Neural cell (in vitro differentiated cells): Measurements from ENCODE around the gene CCL26. TPM values are rescaled to one million over a fixed set of nuclear protein-coding genes. Genes with fewer than 3 reads are reported as not detected.
"Not testable (repeated sequence)": the region's sequence is repeated elsewhere in the genome, so short reads cannot be mapped to it uniquely, and the experiment has no call there.

Experiments used
- H2AFZ ChIP-seq: fragments of 200-600, 300-800 bp; sonication (generic), shearing (Covaris generic); 2 replicates; pipeline ENCODE4 v1.6.0; 2014; ENCODE audit warnings: low read depth, mild to moderate bottlenecking, antibody characterized with exemption, low read length, moderate library complexity
- H3F3A ChIP-seq: fragments of 200-600 bp; shearing (Covaris generic); 2 replicates; pipeline ENCODE4 v1.6.1; 2016; ENCODE audit warnings: mild to moderate bottlenecking, moderate library complexity, mixed read lengths, antibody characterized with exemption, low read length; ENCODE audit not compliant: insufficient read depth, poor library complexity, severe bottlenecking
- H3K27ac ChIP-seq: fragments of 200-600, 300-800 bp; sonication (generic), shearing (Covaris generic); 2 replicates; pipeline ENCODE4 v1.5.1; 2014; ENCODE audit warnings: mild to moderate bottlenecking, low read length, moderate library complexity
- H3K27me3 ChIP-seq: fragments of 300-800, 200-600 bp; sonication (generic), shearing (Covaris generic); 2 replicates; pipeline ENCODE4 v1.6.0; 2014; ENCODE audit warnings: mild to moderate bottlenecking, low read depth, low read length, moderate library complexity; ENCODE audit not compliant: insufficient read depth
- H3K36me3 ChIP-seq: fragments of 300-800, 200-600 bp; sonication (generic), shearing (Covaris generic); 2 replicates; pipeline ENCODE4 v1.5.1; 2014; ENCODE audit warnings: mild to moderate bottlenecking, antibody characterized with exemption, low read length, moderate library complexity; ENCODE audit not compliant: insufficient read depth
- H3K4me2 ChIP-seq: fragments of 300-800, 200-600 bp; sonication (generic), shearing (Covaris generic); 2 replicates; pipeline ENCODE4 v1.6.0; 2014; ENCODE audit warnings: mild to moderate bottlenecking, low read length
- H3K4me3 ChIP-seq: fragments of 300-800, 200-600 bp; sonication (generic), shearing (Covaris generic); 2 replicates; pipeline ENCODE4 v1.5.1; 2014; ENCODE audit warnings: mild to moderate bottlenecking, low read length, moderate library complexity
- H3K79me2 ChIP-seq: fragments of 200-600 bp; shearing (Covaris generic); replicated peaks from 2 replicates; pipeline ENCODE4 v1.6.0; 2014; ENCODE audit warnings: mild to moderate bottlenecking, low read length, moderate library complexity; ENCODE audit not compliant: insufficient read depth
- H3K9ac ChIP-seq: fragments of 300-800, 200-600 bp; sonication (generic), shearing (Covaris generic); 2 replicates; pipeline ENCODE4 v1.6.1; 2016; ENCODE audit warnings: mild to moderate bottlenecking, low read length, mixed read lengths
- H3K9me2 ChIP-seq: fragments of 200-600 bp; shearing (Covaris generic); 2 replicates; pipeline ENCODE4 v1.6.1; 2016; ENCODE audit warnings: mild to moderate bottlenecking, low read length, mixed read lengths; ENCODE audit not compliant: insufficient read depth
- H3K9me3 ChIP-seq: fragments of 200-600, 300-800 bp; sonication (generic), shearing (Covaris generic); 2 replicates; pipeline ENCODE4 v1.6.1; 2016; ENCODE audit warnings: mild to moderate bottlenecking, mixed run types, low read length, moderate library complexity, mixed read lengths
- H4K20me1 ChIP-seq: fragments of 200-600 bp; shearing (Covaris generic); 2 replicates; pipeline ENCODE4 v1.6.1; 2016; ENCODE audit warnings: mild to moderate bottlenecking, mixed run types; ENCODE audit not compliant: insufficient read depth
- CTCF ChIP-seq: fragments of 450-650 bp; IDR thresholded peaks from 2 replicates; pipeline ENCODE4 v1.5.1; 2014; ENCODE audit warnings: antibody characterized with exemption, mild to moderate bottlenecking, moderate library complexity; ENCODE audit not compliant: poor library complexity, severe bottlenecking
- EP300 ChIP-seq: fragments of 450-650 bp; conservative IDR thresholded peaks from 2 replicates; pipeline ENCODE4 v1.6.1; 2014; ENCODE audit warnings: antibody characterized with exemption, mild to moderate bottlenecking, moderate library complexity; ENCODE audit not compliant: poor library complexity, severe bottlenecking
- EZH2 ChIP-seq: fragments of 200-600, 300-800 bp; shearing (Covaris generic), sonication (generic); IDR thresholded peaks from 2 replicates; pipeline ENCODE4 v1.6.1; 2014; ENCODE audit warnings: antibody characterized with exemption, low read length, borderline replicate concordance, mild to moderate bottlenecking; ENCODE audit not compliant: insufficient read depth, poor library complexity, severe bottlenecking
- MXI1 ChIP-seq: fragments of 450-650 bp; conservative IDR thresholded peaks from 2 replicates; pipeline ENCODE4 v1.6.1; 2014; ENCODE audit warnings: antibody characterized with exemption, mild to moderate bottlenecking; ENCODE audit not compliant: poor library complexity, severe bottlenecking
- POLR2AphosphoS5 ChIP-seq: IDR thresholded peaks from 2 replicates; pipeline ENCODE4 v1.6.1; 2012
- RAD21 ChIP-seq: fragments of 450-650 bp; conservative IDR thresholded peaks from 2 replicates; pipeline ENCODE4 v1.6.1; 2014; ENCODE audit warnings: antibody characterized with exemption, mild to moderate bottlenecking, moderate library complexity
- REST ChIP-seq: IDR thresholded peaks from 2 replicates; pipeline ENCODE4 v1.6.1; 2012; ENCODE audit warnings: borderline replicate concordance
- SMC3 ChIP-seq: fragments of 450-650 bp; conservative IDR thresholded peaks from 2 replicates; pipeline ENCODE4 v1.6.1; 2014; ENCODE audit warnings: antibody characterized with exemption, mild to moderate bottlenecking, moderate library complexity; ENCODE audit not compliant: poor library complexity
- TAF1 ChIP-seq: IDR thresholded peaks from 2 replicates; pipeline ENCODE4 v1.6.1; 2012; ENCODE audit warnings: low read depth
- polyA plus RNA-seq: library from polyadenylated mRNA; depleted of rRNA; stranded (reverse); fragments of >200 nt; gene quantifications from 2 replicates; pipeline ENCODE4 v1.2.3, GENCODE V29; 2014

Gene CCL26
- polyA plus RNA-seq, 1 donor from 2014 or later: not detected

- Histone ChIP-seq H3K36me3 (no peaks in the 10 kb centered on the region), H3K79me2 (no peaks in the 10 kb centered on the region), H4K20me1 (no peaks in the 10 kb centered on the region), H3K9me2 (no peaks in the 10 kb centered on the region), H3K9me3 (no peaks in the 10 kb centered on the region), H3K9ac (no peak overlapping the region), H3K4me2 (no peak overlapping the region), H3K27ac (no peak overlapping the region), H2AFZ (no peak overlapping the region), H3K27me3 (no peaks in the 10 kb centered on the region), H3F3A (no peaks in the 10 kb centered on the region), H3K4me3 (no peak overlapping the region)
- TF ChIP-seq POLR2AphosphoS5 (no peak), EZH2 (no peak), REST (no peak), RAD21 (no peak), SMC3 (no peak), EP300 (no peak), CTCF (no peak), MXI1 (no peak), TAF1 (no peak)
Observed at GRCh38 chr7:75722373-75722772, 49.6 kb downstream of the CCL26 start.

- not testable (repeated sequence) for H3K4me2 ChIP-seq, H3K9me2 ChIP-seq, H3K27me3 ChIP-seq, H3K4me3 ChIP-seq, H3K9me3 ChIP-seq, H3K36me3 ChIP-seq, H3K27ac ChIP-seq, H4K20me1 ChIP-seq, H3K9ac ChIP-seq, H2AFZ ChIP-seq, H3F3A ChIP-seq, H3K79me2 ChIP-seq
Observed at GRCh38 chr7:75721922-75722321, 50.1 kb downstream of the CCL26 start.

GRCh38 chr7:75721426-75721825, 50.6 kb downstream of the CCL26 start:
- Histone ChIP-seq H3K27me3 (no peaks in the 10 kb centered on the region), H3K9me2 (no peaks in the 10 kb centered on the region), H3K4me2 (no peak overlapping the region), H3K9me3 (no peaks in the 10 kb centered on the region), H2AFZ (no peak overlapping the region), H3K36me3 (no peaks in the 10 kb centered on the region), H3K9ac (no peak overlapping the region), H3F3A (no peaks in the 10 kb centered on the region), H3K79me2 (no peaks in the 10 kb centered on the region), H3K27ac (no peak overlapping the region), H4K20me1 (no peaks in the 10 kb centered on the region), H3K4me3 (no peak overlapping the region)
- TF ChIP-seq SMC3 (no peak), RAD21 (no peak), REST (no peak), CTCF (no peak), EZH2 (no peak), MXI1 (no peak), POLR2AphosphoS5 (no peak), TAF1 (no peak), EP300 (no peak)
